ENCODE measurements around the gene SIRT2.
"Not testable (repeated sequence)": the region's sequence is repeated elsewhere in the genome, so short reads cannot be mapped to it uniquely, and the experiment has no call there.

Gene SIRT2

DNA sequence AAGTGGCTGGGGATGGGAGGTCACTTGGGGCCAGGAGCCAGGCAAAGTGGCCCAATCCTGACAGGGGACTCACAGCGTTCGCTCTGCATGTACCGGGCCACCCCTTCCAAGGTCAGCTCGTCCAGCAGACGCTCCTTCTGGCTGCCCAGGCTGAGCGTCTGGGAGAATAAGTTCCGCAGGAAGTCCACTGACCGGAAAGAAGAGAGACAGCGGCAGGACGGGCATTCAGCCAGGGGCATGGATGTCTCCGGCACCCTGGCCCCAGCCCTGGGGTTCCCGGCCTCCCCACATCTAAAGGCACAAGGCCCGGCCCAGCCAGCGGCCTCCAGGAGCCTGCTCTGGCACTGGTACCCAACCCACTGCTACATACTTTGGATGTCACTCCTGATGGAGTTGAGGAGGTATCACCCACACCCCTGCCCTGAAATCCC is 6.1 kb downstream of the SIRT2 start:
- TF ChIP-seq, protein P1, sequence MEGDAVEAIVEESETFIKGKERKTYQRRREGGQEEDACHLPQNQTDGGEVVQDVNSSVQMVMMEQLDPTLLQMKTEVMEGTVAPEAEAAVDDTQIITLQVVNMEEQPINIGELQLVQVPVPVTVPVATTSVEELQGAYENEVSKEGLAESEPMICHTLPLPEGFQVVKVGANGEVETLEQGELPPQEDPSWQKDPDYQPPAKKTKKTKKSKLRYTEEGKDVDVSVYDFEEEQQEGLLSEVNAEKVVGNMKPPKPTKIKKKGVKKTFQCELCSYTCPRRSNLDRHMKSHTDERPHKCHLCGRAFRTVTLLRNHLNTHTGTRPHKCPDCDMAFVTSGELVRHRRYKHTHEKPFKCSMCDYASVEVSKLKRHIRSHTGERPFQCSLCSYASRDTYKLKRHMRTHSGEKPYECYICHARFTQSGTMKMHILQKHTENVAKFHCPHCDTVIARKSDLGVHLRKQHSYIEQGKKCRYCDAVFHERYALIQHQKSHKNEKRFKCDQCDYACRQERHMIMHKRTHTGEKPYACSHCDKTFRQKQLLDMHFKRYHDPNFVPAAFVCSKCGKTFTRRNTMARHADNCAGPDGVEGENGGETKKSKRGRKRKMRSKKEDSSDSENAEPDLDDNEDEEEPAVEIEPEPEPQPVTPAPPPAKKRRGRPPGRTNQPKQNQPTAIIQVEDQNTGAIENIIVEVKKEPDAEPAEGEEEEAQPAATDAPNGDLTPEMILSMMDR (IDR thresholded peaks at IDR 0.05; ENCODE audit: low read length, missing control alignments) = no peak
- DNase-seq (ENCODE audit: low read depth) = no peak
- no peak overlapping the region for H3K4me3 ChIP-seq (replicated peaks; ENCODE audit: low read depth, low read length)

DNA sequence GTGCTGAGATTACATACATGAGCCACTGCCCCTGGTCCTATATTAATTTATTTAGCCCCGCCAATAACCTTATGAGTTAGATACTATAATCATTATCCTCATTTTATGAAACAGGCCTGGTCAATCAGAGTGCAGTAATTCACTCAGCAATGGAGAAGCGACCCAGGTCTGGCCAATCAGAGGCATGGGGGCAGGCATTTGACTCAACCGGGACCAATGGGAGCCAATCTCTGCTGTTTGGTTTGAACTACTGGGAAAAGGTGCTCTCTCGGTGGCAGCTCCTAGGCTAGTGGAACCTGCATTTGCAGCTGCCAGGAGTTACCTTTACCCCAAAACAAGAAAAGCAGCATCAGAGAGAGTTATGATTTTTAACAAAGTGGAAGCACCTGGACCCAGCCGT is 6.6 kb downstream of the SIRT2 start:
- TF ChIP-seq, protein P1 (IDR thresholded peaks at IDR 0.05; ENCODE audit: low read length, missing control alignments) = no peak
- DNase-seq (ENCODE audit: low read depth) = no peak
- no peak overlapping the region for H3K4me3 ChIP-seq (replicated peaks; ENCODE audit: low read depth, low read length)

DNA sequence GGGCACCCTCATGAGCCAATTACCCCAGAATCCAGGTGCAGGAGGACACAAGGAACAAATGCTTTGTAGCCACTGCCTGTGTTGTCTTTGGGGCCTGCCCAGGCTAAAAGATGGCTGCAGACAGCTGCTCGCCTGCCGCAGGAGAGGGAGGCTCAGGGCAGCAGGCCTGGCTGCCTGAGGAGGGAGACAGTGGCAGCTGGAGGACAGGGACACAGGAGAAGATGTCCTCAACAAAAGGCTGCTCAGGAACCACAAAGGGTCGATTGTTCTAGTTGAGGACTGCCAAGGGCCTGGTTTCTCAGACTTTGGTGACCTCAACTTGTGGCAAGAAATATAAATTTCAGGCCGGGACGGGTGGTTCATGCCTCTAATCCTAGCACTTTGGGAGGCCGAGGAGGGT is 7.6 kb downstream of the SIRT2 start:
- TF ChIP-seq, protein P1 (IDR thresholded peaks at IDR 0.05; ENCODE audit: low read length, missing control alignments) = no peak
- no peak for DNase-seq (ENCODE audit: low read depth)
- no peak overlapping the region for H3K4me3 ChIP-seq (replicated peaks; ENCODE audit: low read depth, low read length)

DNA sequence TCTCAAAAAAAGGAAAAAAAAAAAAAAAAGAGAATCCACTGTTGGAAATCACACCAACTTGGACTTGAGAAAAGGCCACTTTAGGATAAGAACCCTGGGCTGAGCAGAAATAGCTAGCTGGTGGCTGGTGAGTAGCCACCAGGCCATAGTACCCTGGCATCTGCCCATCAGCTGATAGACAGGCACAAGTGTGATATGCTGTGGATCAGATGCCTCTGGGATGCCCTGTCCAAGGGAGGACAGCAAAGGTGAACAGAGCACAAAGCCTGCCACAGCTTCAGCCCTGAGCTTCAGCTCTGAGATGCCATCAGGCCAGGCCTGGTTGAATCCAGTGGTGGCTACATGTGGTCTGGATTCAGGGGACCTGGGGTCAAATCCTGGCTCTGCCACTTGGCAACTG is 8.7 kb downstream of the SIRT2 start:
- no peak for DNase-seq (ENCODE audit: low read depth)

DNA sequence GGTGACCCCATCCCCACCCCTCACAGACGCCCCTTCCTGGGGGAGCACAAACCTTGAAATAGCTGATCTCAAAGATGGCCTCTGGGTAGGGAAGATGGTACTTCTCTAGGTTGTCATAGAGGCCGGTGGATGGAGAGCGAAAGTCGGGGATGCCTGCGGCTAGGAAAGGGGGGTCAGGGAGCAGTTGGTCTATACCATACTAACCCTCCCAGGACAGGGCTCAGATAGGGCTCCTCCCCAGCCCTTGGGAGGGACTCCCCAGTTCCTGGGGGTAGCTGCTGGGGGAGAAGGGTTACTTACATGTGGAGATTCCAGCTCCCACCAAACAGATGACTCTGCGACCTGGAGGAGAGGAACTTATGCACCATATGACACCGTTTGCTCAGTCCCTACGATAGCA is 9.6 kb downstream of the SIRT2 start:
- TF ChIP-seq, protein P1 (IDR thresholded peaks at IDR 0.05; ENCODE audit: low read length, missing control alignments) = no peak
- no peak for DNase-seq (ENCODE audit: low read depth)
- no peak overlapping the region for H3K4me3 ChIP-seq (replicated peaks; ENCODE audit: low read depth, low read length)

More for the DNA sequence above, 8.7 kb downstream of the SIRT2 start:
- TF ChIP-seq, protein P1 (IDR thresholded peaks at IDR 0.05; ENCODE audit: low read length, missing control alignments) = no peak
- H3K4me3 ChIP-seq (replicated peaks; ENCODE audit: low read depth, low read length) = no peak overlapping the region

DNA sequence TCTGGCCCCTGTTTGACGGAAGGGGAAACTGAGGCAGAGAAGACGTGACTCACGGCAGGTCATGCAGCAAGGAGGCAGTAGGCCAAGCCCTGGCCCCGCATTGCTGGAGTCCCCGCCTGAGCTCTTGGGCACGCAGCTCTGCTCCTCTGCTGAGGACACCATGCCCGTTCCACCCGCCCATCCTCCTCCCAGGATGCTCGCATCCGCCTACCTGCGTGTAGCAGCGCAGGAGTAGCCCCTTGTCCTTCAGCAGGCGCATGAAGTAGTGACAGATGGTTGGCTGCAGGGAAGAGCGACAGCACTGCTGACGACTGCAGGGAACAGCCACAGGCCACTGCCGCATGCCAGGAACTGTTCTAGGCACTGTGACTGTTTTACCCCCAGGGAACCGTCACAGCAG is 10.5 kb downstream of the SIRT2 start:
- no peak overlapping the region for H3K4me3 ChIP-seq (replicated peaks; ENCODE audit: low read depth, low read length)
- TF ChIP-seq, protein P1 (IDR thresholded peaks at IDR 0.05; ENCODE audit: low read length, missing control alignments) = no peak
- DNase-seq (ENCODE audit: low read depth) = no peak

DNA sequence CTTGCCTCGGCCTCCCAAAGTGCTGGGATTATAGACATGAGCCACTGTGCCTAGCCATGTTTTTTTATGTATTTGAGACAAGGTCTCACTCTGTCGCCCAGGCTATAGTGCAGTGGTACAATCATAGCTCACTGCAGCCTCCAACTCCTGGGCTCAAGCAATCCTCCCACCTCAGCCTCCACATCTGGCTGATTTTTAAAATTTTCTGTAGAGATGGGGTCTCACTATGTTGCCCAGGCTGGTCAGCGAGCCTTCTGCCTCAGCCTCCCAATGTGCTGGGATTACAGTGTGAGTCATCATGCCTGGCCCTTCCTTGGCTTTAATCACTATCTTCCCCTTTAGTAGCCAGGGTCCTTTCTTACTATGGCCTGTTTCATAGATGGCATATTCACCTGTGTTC is 14.7 kb downstream of the SIRT2 start:
- H3K4me3 ChIP-seq (replicated peaks; ENCODE audit: low read depth, low read length) = not testable (repeated sequence)

More for the DNA sequence above, 14.7 kb downstream of the SIRT2 start:
- DNase-seq (ENCODE audit: low read depth) = not testable (repeated sequence)
